GM18907 (cell line): Measurements from ENCODE around the gene DAB1.

Source experiments
- ATAC-seq: cut with Tn5 transposase; IDR thresholded peaks from one replicate; pipeline ENCODE4 v1.9.1; 2021; ENCODE audit warnings: mild to moderate bottlenecking, moderate library complexity; ENCODE audit not compliant: unreplicated experiment

DAB1 gene

DNA sequence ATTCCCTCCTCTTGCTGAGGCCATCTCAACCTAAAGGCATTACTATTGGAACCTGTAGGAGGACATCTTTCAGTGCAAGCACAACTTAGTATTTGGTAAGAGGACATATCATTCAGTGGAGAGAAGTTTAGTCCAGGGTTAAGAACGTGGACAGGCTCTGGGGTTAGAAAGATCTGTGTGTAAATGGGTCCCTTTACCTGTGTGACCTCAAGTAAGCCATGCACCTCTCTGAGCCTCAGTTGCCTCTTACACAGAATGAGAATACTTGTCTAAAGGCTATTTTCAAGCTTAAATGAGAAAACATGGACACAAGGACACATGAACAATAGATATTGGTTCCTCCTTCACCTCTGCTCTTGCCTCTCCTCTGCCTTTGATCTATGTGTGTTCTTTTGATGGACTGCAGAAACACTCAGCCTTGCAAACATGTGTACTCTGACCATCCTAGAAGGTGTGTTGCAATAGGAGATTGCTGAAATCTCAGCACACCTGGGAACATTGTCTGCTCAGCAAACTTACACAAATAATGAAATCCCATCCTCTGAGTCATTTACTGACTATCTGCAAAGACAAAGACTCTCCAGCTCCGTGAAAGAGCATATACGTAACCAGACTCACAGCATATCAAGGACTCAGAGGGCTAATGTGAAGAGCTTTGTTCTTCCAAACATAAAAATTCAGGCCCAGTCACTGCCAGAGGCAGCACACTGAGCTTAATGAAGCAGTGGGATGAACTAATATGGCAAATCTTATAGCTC is 143.8 kb downstream of the DAB1 start:
- no peak for ATAC-seq

DNA sequence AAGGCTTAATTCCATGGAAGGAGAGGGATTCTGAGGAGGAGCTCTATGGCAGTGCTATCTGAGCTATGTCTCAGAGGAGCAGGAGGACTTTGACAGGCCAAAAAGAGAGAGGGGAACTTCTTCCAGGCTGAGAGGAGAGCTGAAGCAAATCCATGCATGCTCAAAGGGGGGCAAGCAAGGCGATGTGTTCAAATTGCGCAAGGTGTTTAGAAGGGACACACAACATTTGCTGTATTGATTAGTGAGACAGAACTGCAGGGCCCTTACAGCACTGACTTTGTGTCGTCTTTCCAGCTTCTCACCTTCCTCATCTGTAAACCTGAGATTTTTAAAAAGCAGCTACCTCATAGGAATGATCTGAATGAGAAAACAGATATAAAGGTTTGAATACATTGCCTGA is 145.3 kb downstream of the DAB1 start:
- ATAC-seq: no peak

DNA sequence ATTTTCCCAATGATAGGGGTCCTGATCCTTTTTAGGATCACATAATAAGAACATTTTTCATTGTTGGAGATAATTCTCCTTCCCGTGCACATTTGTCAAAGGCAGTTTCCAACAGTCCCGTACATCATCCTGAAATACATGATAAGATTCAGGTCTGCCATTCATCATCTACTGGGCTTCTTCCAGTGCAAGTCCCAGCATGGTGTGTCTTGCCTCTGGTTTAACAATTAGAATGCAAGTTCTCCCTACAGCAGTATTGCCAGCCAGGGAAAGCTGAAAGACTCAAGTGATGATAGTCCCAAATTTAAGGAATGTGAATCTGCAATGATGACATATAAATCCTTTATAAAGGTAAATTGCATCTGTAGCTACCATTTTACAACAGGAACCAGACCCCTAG is 146.2 kb downstream of the DAB1 start:
- ATAC-seq: no peak

GRCh38 chr1:57276918-57277317 is 146.9 kb downstream of the DAB1 start:
- ATAC-seq: no peak

DNA sequence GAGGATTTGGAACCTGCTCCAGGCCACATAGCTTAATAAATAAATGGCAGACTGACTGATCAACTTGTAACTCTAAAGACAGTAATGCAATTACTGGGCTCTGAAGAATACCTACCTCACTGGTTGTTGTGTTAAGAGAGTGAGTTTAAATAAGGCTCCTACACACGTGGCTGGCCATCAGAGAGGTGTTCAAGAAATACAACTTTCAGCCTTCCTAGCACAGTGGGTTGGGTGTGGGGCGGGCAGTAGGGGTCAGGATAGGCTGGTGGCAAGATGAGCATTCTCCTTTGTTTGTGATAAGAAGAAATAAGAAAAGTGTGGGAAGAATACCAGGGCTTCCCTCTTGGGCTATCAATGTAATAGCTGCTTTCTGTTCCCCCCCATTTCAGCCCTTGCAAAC is 151.3 kb downstream of the DAB1 start:
- no peak for ATAC-seq

- no peak for ATAC-seq
Measured at GRCh38 chr1:57272150-57272549, 151.7 kb downstream of the DAB1 start.

DNA sequence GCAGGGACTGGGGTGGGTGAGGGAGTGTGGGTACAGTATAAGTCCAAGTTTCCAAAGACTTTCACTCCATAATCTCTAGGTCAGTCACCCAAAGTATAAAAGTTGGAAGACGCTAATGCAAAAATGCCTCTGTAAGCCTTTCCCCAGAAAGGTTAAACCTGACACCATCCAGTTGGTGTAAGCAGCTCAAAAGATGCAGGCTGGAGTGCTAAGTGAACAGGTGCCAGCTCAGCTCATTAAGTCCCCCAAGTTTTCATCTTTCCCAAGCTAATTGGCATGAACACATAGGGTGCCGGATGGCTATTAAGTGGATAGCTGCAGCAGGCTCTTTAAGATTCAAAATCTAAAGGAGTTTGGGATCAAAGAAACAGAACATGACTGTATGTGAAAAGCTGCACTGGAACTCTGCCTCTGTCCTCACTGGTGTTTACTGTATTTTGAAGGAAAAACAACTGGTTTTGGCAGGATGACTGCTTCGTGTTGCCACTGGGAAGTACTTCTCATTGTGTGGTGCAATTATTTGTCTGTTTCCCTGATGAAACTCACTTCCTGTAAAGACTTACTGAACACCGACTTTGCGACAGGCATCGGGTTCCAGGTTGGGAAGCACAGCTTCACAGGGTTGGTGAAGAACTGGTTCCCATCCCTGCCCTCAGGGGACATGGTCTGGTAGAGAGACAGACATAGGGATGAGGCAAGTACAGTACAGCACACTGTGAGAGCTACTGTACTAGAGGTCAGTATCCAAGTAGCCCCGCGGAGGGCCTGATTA is 152.7 kb downstream of the DAB1 start:
- ATAC-seq: no peak

DNA sequence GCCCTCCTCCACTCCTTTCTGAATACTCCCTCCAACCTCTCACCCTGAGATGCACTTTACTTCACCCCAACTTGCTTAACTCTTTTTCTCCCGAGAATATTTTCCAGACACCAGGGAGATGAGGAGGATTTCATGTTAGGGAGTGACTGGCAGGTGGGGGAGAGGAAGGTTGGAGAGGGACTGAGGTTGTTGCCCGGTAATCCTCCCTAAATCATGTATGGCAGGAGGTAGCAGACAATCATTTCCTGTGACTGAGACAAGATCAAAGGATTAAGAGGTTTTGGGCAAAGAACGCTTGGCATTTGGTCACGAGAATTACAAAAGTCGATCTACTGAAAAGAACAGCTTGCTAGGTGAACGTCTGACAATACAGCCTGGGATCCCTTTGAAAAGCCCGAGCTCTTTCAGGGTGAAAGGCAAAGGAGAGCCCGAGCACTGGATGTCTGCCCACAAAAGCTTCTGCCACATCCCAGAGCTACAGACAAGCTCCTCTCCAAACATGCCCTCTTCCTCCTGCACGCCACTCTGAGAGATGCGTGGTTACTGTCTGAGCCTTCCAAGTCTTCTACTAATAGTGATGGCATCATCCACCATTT is 154.1 kb downstream of the DAB1 start:
- ATAC-seq: no peak

DNA sequence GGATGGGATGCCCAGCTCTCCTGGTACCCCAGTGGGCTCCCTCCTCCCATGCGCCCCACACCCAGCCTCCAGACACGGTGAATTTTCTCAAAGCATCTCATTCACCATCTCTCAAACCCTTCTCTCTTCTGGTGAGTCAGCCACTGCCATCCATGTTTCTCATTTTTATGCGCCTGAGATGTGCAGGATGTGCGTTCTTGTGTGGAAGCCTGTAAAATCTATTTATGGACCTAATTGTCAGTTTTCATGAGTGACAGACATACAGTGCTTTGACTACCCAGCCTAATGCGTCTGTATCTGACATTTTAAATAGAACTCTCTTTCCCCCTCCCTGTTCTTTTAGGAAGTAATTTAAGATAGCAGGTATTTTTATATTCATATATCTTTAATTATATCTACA is 158.8 kb downstream of the DAB1 start:
- no peak for ATAC-seq

- no peak for ATAC-seq
Measured at GRCh38 chr1:57262472-57262871, 161.4 kb downstream of the DAB1 start.

DNA sequence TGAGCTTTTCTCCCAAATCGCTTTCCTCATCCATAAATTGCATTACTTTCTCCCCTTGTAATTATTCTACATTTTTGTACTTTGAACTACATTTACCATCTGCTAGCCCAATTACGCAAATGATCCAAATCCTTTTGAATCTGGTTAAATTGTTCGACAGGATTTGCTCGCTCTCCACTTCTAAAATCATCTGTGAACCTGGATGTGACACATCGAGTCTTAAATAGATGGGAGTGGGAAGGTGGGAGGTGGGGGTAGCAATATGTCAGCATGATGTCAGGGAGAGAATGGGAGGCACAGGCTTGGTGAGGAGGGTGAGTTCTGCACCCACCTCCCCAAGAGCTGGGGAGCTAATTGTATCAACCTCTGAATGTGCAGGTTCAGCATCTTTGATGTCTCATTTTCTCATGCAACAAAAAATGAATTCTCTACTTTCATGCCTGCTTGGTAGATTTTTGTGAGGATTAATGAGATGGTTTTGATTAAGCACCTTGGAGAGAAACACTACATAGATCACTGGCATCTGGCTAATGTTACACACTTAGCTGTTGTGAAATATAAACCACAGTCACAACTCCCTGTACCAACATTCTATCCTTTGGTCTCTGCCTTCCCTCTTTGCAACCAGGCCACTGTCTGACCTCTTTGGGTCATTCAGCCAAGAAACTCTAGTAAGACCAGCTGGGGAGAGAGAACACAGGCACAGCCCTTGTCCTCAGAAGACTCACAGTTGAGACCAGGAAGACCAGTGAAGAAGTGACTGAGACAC is 165.1 kb downstream of the DAB1 start:
- ATAC-seq: no peak

GRCh38 chr1:57255945-57256344 is 167.9 kb downstream of the DAB1 start:
- no peak for ATAC-seq

- ATAC-seq: no peak
Measured at GRCh38 chr1:57254022-57254421, 169.8 kb downstream of the DAB1 start.

DNA sequence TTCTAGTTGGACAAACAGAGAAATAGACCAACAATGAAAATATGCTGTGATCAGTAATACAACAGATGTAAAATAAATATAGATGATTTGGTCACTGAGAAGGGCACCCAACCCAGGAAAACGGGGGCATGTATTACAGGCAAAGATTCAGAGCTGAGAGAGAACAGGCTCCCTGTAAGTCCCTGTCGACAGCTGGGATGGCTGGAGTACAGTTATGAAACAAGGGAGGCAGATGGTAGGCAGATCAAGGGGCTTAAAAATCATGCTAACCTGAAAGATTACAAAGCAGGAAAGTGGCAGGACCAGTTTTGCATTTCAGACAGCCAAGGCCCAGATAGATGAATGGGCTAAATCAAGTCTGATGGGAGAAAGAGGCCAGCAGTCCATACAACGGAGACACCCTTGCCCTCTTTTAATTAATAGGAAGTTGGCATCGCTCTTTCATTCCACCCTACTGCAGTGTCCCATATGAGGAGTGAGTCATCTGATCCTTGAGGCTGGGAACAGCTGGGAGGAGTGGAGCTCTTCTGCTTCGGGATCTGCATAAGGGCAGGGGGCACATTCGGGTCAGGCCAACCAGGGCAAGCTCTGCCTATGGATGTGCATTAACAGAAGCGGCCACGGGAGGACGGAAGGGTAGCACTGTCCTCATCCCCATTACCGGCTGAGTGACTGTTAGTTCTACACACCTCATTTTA is 171.1 kb downstream of the DAB1 start:
- no peak for ATAC-seq

DNA sequence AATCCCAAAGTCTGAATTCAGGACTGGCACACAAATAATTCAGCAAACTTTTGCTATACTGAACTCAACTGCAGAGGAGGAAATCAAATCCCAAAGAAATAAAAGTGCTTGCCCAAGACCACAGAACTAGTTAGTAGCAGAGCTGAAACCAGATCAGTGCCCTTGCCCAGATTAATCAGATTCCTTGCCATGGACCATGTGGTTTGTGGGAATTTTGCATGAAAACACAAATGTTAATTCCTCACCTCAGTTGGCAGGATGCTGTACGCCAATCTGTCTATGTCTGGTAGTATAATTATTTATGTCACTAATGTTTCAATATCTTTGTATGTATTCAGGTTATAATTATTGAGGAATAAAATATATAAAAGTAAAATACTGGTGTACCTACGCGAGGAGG is 173.8 kb downstream of the DAB1 start:
- no peak for ATAC-seq

GRCh38 chr1:57249511-57249910 is 174.3 kb downstream of the DAB1 start:
- ATAC-seq: no peak

DNA sequence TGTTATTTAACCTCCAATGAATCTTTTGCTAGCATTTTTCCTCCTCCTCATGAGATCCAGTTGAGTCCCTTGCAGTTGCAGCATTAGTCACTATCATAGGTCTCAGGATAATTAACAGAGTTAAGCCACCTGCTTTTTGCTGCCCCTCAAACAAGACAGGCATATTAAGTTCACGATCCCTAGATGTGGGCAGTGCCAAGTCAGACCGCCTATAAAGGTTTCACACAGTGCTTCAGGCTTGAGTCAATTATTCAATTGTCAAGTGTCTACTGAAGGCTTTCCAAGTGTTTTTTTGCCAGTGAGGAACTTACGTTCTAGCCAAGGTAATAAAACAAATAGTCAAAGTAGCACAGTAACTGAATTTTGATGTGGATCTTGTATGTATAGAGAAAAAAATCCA is 175.0 kb downstream of the DAB1 start:
- ATAC-seq: no peak

DNA sequence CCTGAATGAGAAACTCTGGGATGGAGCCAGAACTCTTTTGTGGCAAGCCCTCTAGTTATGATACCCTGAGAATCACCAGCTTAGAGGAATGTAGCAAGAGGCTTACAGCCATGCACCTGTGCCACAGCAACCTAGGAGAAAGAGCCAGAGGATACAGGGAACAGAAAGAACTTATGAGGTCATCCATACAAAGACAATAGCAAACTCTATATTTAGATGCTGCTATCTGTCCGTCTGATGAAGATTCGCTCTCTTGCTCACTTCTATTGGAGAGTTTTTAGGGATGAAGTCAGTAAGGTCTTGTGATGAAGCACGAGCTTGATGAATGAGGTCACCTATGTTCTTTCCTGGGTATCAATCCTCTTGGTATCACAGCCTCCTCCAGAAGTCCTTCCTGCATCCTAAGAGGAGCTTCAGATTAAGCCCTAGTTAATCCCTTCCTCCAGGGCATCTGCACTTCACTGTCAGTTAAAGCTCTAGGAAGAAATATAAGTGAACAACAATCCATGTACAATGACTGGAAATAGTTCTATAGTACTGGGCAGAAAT is 185.6 kb downstream of the DAB1 start:
- ATAC-seq: no peak

- ATAC-seq: no peak
Measured at GRCh38 chr1:57235730-57236510, 187.9 kb downstream of the DAB1 start.

DNA sequence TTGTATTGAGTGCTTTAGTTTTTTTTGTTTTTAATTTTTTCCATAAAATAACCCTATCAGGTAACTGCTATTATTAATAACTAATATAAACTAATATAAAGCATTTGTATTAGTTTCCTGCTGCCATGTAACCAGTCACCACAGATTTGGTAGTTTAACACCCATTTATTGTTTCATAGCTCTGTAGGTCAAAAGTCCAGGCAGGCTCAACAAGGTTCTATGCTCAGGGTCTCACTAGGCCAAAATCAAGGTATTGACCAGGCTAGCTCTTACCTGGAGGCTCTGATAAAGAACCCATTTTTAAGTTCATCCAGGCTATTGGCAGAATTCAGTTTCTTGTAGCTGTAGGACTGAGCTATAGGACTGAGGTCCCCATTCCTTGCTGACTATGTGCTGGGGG is 189.4 kb downstream of the DAB1 start:
- ATAC-seq: no peak
